GM19099 (cell line): Measurements from ENCODE around the gene DOCK6.

Experiments
- POLR2A ChIP-seq: IDR thresholded peaks from 3 replicates; pipeline ENCODE4 v1.6.1; 2011; ENCODE audit warnings: low read depth; ENCODE audit not compliant: insufficient read length; ENCODE audit errors: extremely low read depth

The DOCK6 gene

GRCh38 chr19:11225815-11226214, 36.5 kb downstream of the DOCK6 start:
- no peak for TF ChIP-seq POLR2A

GRCh38 chr19:11225172-11225571, 37.2 kb downstream of the DOCK6 start:
- TF ChIP-seq POLR2A, result no peak

- no peak for TF ChIP-seq POLR2A
Measured at GRCh38 chr19:11224429-11224828, 37.9 kb downstream of the DOCK6 start.

- TF ChIP-seq POLR2A, result no peak
Measured at GRCh38 chr19:11223200-11223599, 39.1 kb downstream of the DOCK6 start.

- no peak for TF ChIP-seq POLR2A
Measured at GRCh38 chr19:11221082-11221598, 41.2 kb downstream of the DOCK6 start.

GRCh38 chr19:11214387-11214786, 47.9 kb downstream of the DOCK6 start:
- no peak for TF ChIP-seq POLR2A

GRCh38 chr19:11210656-11210928, 51.7 kb downstream of the DOCK6 start:
- TF ChIP-seq POLR2A, result no peak

GRCh38 chr19:11209839-11210655, 52.3 kb downstream of the DOCK6 start:
- no peak for TF ChIP-seq POLR2A

GRCh38 chr19:11208561-11209471, 53.5 kb downstream of the DOCK6 start:
- TF ChIP-seq POLR2A, result no peak

GRCh38 chr19:11205939-11206570, 56.3 kb downstream of the DOCK6 start:
- TF ChIP-seq POLR2A, result no peak

- TF ChIP-seq POLR2A, result no peak
Measured at GRCh38 chr19:11204943-11205349, 57.4 kb downstream of the DOCK6 start.

- no peak for TF ChIP-seq POLR2A
Measured at GRCh38 chr19:11204076-11204602, 58.2 kb downstream of the DOCK6 start.

- TF ChIP-seq POLR2A, result no peak
Measured at GRCh38 chr19:11203194-11204075, 58.9 kb downstream of the DOCK6 start.
